GM19193 (cell line): ENCODE results near the gene DAZAP1.

Experiments
- POLR2A ChIP-seq: IDR thresholded peaks from 4 replicates; pipeline ENCODE4 v1.6.1; 2011; ENCODE audit not compliant: insufficient read depth, insufficient read length; ENCODE audit errors: extremely low read depth

The DAZAP1 gene

DNA sequence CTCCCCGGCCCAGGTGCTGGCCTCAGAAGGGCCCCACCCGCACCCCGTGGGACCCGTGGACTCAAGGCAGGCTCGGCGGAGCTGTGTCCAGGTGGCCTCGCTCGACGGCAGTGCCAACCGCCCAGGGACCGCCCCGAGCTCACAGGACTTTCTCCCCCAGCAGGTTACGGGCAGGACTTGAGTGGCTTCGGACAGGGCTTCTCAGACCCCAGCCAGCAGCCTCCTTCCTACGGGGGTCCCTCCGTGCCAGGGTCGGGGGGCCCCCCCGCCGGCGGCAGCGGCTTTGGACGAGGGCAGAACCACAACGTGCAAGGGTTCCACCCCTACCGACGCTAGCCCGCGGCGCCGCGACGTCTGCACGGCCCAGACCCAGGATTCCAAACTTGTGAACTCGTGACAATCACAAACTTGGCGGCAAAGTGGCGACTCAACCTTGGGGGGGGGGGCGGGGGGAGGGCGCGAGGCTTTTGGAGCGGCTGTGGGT, 27.2 kb downstream of the DAZAP1 start:
- TF ChIP-seq POLR2A: no peak

DNA sequence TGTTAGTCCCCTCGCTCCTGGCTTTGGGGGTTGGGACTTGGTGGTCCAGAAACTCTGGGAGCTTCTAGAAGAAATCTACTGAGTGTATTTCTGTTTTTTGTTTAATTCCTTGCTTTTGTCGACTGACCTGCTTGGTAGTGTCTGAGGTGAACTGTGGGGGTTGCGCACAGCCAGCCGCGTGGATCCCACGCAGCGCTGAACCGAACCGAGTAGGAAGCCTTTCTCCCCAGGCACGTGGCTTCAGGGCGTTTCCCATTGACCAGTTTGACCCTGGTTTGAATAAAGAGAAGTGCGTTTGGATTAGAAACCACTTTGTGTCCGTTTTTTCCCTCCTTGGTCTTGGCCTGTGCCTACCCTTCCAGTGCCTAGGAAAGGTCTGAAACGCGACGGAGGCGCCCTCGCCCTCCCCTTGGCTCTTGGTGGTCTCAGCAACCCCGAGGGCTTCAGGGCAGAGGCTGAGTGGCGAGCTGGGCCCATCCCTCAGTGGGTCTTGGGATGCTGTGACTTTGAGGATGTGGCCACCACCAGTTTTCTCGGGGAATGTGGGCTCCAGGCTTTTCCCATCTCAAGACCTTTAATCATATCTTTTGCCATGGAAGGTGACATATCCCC, 28.1 kb downstream of the DAZAP1 start:
- TF ChIP-seq POLR2A: no peak

DNA sequence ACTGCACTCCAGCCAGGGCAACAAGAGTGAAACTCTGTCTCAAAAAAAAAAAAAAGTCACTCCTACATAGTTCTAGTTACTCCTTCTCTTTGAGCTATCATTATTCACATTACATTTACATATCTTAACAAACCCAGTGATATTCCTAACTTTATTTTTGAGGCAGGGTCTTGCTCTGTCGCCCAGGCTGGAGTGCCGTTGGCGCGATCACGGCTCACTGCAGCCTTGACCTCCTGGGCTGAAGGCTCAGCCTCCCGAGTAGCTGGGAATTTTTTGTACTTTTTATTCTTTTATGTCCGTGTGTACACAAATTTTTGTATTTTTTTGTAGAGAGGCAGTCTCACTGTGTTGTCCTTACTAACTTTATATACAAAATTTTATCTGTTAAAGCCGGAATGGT, 30.2 kb downstream of the DAZAP1 start:
- TF ChIP-seq POLR2A: no peak

DNA sequence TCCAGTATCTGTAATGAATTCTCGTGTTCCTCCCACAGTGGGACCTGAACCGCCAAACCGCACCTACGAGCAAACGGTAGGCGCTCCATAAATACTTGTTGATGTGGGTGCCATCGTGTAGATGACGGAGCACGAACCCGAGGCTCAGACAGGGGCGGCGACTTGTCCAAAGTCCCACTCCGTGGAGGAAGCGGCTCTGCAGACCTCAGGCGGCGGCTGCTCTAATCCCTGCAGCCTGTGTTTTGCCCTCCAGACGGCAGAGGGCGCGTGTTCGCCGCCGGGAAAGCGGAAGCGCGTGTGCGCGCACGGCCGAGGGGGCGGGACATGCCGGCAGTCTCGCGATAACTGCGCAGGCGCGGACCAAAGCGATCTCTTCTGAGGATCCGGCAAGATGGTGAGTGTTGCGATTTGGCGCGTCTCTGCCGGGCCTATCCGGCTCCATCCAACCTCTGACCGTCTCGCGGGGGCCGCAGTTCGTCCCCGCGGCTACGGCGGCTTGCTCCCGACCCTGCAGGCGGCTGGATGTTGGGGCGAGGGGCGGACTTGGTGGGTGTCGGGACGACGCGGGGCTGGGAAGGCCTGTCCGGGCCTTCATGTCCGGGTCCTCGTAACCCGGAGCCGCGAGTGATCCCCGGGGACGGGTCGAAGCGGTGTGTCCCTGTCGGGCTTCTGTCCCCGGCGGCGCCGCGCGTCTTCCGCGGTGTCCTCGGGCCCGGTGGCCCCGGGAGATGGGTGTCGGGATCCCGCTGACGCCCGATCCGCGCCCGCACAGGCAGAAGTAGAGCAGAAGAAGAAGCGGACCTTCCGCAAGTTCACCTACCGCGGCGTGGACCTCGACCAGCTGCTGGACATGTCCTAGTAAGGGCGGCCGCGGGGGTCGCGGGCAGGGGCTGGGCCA, 30.9 kb downstream of the DAZAP1 start, which contains the start of gene RPS15:
Gene RPS15 (plus strand): TSS at position 362 of the 898 bp plus-strand sequence. CDS start 30 bp downstream, at position 392.
- peak; percentile 99 for TF ChIP-seq POLR2A

DNA sequence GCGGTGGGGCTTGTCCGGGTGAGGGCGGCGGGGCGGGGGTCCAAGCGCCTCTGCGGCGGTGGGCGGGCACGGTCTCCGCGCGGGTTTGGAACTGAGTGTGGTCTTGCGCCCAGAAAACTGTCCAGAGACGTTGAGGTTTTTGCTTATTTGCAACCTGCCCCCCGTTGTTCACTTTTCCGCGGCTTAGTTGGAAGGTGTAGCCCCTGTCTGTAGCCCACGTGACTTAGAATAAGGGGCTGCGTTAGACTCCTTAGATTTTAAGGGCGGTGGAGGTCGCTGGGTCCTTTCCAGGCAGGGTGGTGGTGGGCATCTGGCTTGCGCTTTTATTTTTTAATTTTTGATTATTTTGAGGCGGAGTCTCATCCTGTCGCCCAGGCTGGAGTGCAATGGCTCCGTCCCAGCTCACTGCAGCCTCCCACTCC, 31.6 kb downstream of the DAZAP1 start:
- no peak for TF ChIP-seq POLR2A

DNA sequence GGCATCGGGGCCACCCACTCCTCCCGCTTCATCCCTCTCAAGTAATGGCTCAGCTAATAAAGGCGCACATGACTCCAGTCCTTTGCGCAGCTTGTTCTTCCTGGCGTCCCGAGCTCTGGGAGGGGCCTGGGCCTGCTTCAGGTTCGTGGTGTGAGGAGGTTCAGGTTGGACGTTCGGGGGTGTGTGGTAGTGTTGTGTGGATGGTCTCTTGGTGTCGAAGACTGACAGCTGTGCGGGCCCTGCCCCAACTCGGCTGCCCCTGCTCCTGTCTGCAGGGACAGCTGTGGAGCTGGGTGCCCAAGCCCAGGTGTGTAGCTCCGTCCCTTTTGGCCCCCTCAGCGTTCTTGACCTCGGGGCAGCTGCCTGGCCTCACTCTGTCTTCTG, 33.0 kb downstream of the DAZAP1 start:
- TF ChIP-seq POLR2A: no peak

DNA sequence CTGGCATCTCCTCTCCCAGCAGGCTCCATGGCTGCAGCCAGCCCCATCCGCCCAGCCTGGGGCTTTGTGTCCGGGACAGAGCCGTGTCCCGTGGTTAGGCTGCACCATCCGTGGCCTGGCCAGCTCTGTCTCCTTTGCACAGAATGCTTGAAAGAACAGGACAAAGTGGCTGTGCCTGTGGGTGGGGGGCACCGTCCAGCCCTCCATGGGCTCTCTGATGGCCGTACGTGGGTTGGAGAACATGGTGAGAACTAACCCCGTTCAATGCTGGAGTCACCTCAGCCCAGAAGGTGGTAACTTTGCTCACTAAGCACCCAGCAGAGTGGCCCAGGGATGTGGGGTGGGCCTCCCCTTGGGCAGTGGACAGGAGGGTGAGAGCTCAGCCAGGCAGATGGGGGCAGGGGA, 33.6 kb downstream of the DAZAP1 start:
- TF ChIP-seq POLR2A: no peak

DNA sequence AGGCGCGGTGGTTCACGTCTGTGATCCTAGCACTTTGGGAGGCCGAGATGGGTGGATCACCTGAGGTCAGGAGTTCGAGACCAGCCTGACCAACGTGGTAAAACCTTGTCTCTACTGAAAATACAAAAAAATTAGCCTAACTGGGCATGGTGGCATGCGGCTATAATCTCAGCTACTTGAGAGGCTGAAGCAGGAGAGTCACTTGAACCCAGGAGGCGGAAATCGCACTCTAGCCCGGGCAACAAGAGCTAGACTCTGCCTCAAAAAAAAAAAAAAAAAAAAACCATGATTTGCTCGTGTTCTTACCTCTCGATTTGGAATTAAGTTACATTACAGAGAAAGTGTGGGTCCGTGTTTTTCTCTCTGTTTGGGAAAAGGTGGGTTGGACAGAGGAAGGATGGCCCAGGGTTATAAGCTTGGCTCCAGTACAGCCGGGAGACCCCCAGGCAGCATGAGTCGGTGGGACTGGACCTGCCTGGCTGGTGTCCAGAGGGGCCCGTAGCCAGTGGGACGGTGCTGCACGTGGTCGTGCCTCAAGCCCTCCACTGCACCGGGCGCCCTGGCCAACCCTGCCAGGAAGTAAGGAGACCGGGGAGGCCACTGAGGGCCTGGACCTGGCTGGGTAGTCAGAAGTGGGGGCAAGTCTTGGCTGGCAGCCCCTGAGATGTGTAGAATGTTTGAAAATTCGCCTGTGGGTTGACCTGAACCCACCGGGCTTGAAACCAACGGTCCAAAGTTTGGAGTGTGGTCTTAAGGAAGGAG, 34.5 kb downstream of the DAZAP1 start:
- no peak for TF ChIP-seq POLR2A

DNA sequence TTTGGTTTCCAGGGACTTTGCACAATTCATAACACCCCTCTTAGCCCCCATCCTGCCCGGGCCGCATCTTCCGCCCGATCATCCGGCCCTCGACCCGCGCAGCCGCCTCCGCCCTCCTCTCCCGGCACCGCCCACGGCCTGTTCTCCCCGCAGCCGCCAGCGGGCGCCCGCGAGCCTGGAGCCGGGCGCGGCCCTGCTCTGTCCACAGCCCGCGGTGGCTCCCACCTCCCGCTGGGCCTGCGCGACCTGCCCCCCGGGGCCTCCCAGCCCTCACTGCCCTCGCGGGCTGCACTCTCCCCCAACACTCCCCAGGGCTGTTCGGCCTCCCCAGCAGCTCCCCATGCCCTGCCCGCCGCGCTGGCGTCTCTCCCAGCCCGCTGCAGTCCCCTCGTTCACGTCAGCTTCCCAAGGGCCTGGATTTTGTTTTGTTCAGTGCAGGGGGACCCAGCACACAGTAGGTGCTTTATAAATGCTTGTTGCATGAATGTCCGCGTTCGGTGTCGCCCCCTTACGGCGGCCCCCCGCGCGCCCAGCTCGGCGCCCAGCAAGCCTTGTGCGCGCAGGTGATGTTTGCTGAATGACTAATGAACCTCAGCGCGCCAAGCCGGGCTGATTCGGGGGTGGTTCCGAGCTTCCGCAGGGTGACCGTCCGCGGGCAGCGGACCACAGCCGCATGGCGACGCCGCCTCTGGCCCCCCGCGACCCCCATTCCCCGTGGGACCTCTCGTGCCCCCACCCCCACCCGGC, 38.0 kb downstream of the DAZAP1 start:
- TF ChIP-seq POLR2A: no peak

DNA sequence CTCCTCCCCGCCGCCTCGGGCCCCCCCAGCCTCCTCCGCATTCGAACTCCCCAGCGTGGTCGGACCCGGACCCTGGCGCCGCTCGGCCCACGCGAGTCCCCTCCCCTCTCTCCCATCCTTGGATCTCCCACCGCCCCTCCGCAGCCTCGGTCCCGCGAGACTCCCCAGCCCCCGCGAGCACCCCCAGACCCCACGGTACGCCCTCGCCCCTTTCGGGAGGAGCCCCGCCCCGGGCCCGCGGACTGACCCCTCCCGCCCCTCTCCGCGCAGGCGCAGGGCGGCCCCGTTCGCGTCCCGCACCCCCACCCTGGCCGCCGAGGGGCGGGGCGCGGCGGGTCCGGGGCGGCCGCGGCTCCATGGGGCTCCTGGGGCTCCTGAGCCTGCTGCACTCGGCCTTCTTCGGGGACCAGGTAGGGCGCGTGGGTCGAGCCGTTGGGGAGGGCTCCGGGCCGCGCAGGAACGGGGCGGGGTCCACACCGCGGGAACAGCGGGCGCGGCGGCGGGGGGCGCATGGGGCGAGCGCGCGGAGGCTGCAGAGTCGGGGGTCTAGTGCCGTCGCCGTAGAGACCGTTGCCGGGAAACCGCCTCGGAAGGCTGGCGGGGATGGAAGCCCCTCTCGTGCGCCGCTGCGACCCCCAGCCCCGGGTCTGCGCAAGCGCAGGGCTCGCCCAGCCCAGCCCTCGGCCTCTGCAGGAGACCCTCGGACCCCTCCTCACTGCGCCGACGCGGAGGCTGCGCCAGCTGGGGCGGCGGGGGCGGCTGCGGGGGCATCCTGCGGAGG, 38.7 kb downstream of the DAZAP1 start:
- TF ChIP-seq POLR2A: no peak

DNA sequence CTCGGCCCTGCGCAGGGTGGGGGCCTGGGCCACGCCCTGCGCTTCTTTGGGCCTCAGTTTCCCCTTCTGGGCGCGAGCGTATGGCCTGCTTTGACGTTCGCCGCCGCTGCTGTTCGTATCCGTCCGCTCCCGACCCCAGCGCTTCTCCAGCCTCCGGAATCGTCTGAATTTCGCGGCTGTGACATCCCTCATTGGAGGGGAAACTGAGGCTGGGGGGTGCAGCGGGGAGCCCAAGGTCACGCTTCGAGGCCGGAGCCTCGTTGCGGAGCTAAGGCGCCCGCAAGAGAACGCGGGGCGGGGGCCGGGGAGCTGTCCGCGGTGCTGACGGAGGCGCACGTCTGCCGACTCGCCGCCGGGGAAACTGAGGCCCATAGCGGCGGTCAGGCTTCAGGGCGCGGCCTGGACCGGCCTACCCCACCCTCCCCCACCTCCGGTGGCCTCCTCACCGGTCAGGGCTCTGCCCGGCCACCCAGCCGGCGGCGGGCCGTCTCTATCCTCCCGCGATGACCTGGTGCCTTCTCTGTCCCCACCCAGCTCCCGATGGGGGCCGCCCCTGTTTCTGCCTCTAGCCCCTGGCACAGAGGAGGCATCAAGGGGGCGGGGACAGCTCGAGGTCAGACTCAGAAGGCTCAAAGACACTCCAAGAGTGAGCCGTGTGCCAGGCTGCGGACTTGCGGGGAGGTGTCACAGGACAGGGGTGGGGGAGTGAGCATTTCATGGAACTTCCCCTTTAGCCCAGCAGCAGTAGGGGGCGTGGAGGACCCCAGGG, 39.5 kb downstream of the DAZAP1 start:
- no peak for TF ChIP-seq POLR2A

DNA sequence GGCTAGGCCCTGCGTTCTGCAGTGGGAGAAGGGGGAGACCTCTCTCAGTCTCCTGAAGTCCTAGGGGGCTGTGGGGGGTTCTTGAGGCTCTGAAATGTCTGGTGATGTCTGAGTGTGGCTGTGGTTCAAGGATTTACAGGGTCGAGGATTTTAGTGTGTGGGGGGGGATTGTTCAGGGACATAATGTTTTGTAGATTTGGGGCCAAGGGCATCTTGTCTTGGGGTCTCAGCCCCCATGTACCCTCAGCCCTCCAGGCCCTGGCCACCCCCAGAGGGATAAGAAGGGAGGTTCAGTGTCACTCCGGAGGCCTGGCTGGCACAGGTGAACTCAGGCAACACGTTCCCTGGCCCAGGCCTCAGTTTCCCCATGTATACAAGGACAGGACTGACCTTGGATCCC, 40.1 kb downstream of the DAZAP1 start:
- TF ChIP-seq POLR2A: no peak

DNA sequence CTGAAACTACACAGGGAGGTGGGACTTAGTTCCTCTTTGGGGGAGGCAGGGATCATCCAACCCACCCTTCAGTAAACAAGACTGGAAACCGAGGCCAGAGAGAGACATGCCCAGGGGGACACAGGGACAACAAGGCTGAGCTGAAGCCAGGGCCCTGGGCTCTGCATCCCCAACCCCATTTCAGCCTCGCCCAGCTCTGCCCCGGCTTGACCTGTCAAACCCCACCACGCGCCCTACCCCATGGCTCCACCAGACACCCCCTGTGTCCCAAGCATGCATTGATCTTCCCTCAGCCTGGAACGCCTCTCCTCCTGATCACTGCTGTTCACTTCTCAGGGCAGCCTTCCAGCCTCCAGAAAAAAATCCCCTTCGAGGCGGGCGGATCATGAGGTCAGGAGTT, 40.6 kb downstream of the DAZAP1 start:
- TF ChIP-seq POLR2A: no peak
